ENCODE data around the gene CALHM1. TPM values are rescaled to one million over a fixed set of nuclear protein-coding genes. Genes with fewer than 3 reads are reported as not detected.

The CALHM1 gene
- total RNA-seq, 1 donor from 2014 or later: not detected

DNA sequence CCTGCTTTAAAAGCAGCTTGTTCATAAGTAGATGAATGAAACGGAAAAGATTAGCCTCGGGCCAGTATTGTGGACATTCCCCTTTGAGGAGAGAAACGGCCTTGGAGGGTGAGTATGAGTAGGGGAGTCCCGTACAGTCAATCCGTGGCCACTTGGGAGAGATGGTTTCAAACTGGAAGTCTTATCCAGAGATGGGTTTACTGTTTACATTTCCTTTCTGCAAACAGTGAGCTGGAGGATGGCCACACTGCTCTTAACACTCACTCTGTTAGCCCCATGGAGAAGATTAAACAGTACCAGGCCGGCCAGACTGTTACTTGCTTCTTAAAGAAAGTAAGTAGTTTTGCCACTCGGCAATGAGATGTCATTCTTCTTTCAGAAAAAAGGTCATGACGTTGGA, 26.8 kb downstream of the CALHM1 start:
- H3K4me1 Mint-ChIP-seq (ENCODE audit: unreplicated experiment): no peaks in the 10 kb centered on the region
- TF ChIP-seq, protein P1, sequence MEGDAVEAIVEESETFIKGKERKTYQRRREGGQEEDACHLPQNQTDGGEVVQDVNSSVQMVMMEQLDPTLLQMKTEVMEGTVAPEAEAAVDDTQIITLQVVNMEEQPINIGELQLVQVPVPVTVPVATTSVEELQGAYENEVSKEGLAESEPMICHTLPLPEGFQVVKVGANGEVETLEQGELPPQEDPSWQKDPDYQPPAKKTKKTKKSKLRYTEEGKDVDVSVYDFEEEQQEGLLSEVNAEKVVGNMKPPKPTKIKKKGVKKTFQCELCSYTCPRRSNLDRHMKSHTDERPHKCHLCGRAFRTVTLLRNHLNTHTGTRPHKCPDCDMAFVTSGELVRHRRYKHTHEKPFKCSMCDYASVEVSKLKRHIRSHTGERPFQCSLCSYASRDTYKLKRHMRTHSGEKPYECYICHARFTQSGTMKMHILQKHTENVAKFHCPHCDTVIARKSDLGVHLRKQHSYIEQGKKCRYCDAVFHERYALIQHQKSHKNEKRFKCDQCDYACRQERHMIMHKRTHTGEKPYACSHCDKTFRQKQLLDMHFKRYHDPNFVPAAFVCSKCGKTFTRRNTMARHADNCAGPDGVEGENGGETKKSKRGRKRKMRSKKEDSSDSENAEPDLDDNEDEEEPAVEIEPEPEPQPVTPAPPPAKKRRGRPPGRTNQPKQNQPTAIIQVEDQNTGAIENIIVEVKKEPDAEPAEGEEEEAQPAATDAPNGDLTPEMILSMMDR (conservative IDR thresholded peaks at IDR 0.05): no peak
- no peak overlapping the region for H3K4me3 Mint-ChIP-seq
- no peaks in the 10 kb centered on the region for H3K9me3 Mint-ChIP-seq
- no peak overlapping the region for H3K27ac Mint-ChIP-seq
- no peak for DNase-seq (ENCODE audit: extremely low spot score, unreplicated experiment)
- peaks cover 26% of the 10 kb centered on the region for H3K36me3 Mint-ChIP-seq
- H3K27me3 Mint-ChIP-seq: no peaks in the 10 kb centered on the region

- no peak overlapping the region for H3K27ac Mint-ChIP-seq
- TF ChIP-seq, protein P1 (conservative IDR thresholded peaks at IDR 0.05): no peak
- no peaks in the 10 kb centered on the region for H3K4me1 Mint-ChIP-seq (ENCODE audit: unreplicated experiment)
- H3K27me3 Mint-ChIP-seq: no peaks in the 10 kb centered on the region
- no peak for DNase-seq (ENCODE audit: extremely low spot score, unreplicated experiment)
- no peak overlapping the region for H3K4me3 Mint-ChIP-seq
- no peaks in the 10 kb centered on the region for H3K9me3 Mint-ChIP-seq
- peaks cover 23% of the 10 kb centered on the region for H3K36me3 Mint-ChIP-seq
Observed at GRCh38 chr10:103429647-103430046, 29.1 kb downstream of the CALHM1 start.

GRCh38 chr10:103428989-103429643, 29.6 kb downstream of the CALHM1 start:
- DNase-seq (ENCODE audit: extremely low spot score, unreplicated experiment): no peak
- Mint-ChIP-seq H3K4me1 (ENCODE audit: unreplicated experiment) (no peaks in the 10 kb centered on the region), H3K4me3 (no peak overlapping the region), H3K9me3 (no peaks in the 10 kb centered on the region), H3K27ac (no peak overlapping the region), H3K36me3 (peaks cover 28% of the 10 kb centered on the region), H3K27me3 (no peaks in the 10 kb centered on the region)
- TF ChIP-seq, protein P1 (conservative IDR thresholded peaks at IDR 0.05): no peak

GRCh38 chr10:103427866-103428265, 30.8 kb downstream of the CALHM1 start:
- Mint-ChIP-seq H3K27me3 (no peaks in the 10 kb centered on the region), H3K9me3 (no peaks in the 10 kb centered on the region), H3K4me1 (ENCODE audit: unreplicated experiment) (no peaks in the 10 kb centered on the region), H3K4me3 (no peak overlapping the region), H3K36me3 (peaks cover 27% of the 10 kb centered on the region), H3K27ac (no peak overlapping the region)
- TF ChIP-seq, protein P1 (conservative IDR thresholded peaks at IDR 0.05): no peak
- no peak for DNase-seq (ENCODE audit: extremely low spot score, unreplicated experiment)

DNA sequence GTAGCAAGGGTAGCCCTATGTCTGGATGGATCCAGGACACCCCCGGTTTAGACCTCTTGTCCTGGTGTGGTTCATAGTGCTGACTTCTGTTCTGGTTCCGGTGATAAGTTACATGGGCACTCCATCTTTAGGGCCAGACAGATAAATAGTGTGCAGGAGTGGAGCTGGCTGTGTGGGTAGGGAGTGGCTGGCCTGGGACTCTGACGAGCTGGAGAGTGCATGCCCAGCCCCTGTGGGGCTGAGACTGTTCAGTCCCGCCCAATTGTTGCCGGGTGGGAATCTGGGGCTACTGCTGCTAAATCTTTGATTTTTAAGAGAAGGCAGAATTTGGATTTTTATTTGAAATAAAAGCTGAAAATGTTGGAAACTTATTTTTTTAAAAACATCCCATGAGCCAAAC, 35.0 kb downstream of the CALHM1 start:
- peaks cover 25% of the 10 kb centered on the region for H3K36me3 Mint-ChIP-seq
- H3K4me1 Mint-ChIP-seq (ENCODE audit: unreplicated experiment): no peaks in the 10 kb centered on the region
- no peaks in the 10 kb centered on the region for H3K9me3 Mint-ChIP-seq
- H3K27me3 Mint-ChIP-seq: no peaks in the 10 kb centered on the region
- H3K27ac Mint-ChIP-seq: no peak overlapping the region
- TF ChIP-seq, protein P1 (conservative IDR thresholded peaks at IDR 0.05): no peak
- H3K4me3 Mint-ChIP-seq: no peak overlapping the region
- no peak for DNase-seq (ENCODE audit: extremely low spot score, unreplicated experiment)

Data from type B pancreatic cell (in vitro differentiated cells).